HEK293 (cell line): ENCODE data around the gene TRMT6.

Experiments
- CTCF ChIA-PET: fragments of 350-600 bp; formaldehyde crosslinking; extraction: SDS; loops from one replicate; lab custom pipeline; 2021; ENCODE audit warnings: antibody characterized with exemption; lab: Yijun Ruan, JAX
- POLR2A ChIA-PET: fragments of 300-600 bp; formaldehyde crosslinking; extraction: SDS; loops from one replicate; lab custom pipeline; 2020; ENCODE audit warnings: antibody characterized with exemption, inconsistent platforms; lab: Yijun Ruan, JAX
- H3K27ac ChIP-seq: fragments of 200-500 bp; sonication (Bioruptor generic); 2 replicates; pipeline ENCODE4 v1.5.1; 2014; ENCODE audit warnings: low read depth, low read length, control low read depth, inconsistent platforms; ENCODE audit errors: extremely low read depth
- H3K36me3 ChIP-seq, 2 experiments: fragments of 200-500 bp in 1 of 2; sonication (Bioruptor generic) in 1 of 2; 1 replicate in 1 of 2; 2 replicates in 1 of 2; pipeline ENCODE4 v1.5.1; 2014 to 2017; ENCODE audit warnings: inconsistent platforms in 2 of 2, low read length in 2 of 2; ENCODE audit not compliant: control insufficient read depth in 2 of 2, insufficient read depth in 1 of 2
- H3K4me1 ChIP-seq: fragments of 200-500 bp; sonication (Bioruptor generic); 2 replicates; pipeline ENCODE4 v1.5.1; 2014; ENCODE audit warnings: mild to moderate bottlenecking, low read length, inconsistent platforms; ENCODE audit not compliant: control insufficient read depth, insufficient read depth
- H3K4me3 ChIP-seq: 2 replicates; pipeline ENCODE4 v1.5.1; 2011; ENCODE audit warnings: low read depth, mild to moderate bottlenecking, control low read depth, low read length, moderate library complexity
- H3K9me3 ChIP-seq: fragments of 200-500 bp; sonication (Bioruptor generic); 2 replicates; pipeline ENCODE4 v1.5.1; 2014; ENCODE audit warnings: low read depth, low read length, inconsistent platforms; ENCODE audit not compliant: control insufficient read depth, insufficient read depth
- BCL11A ChIP-seq: fragments of 450-650 bp; formaldehyde crosslinking; IDR thresholded peaks from 2 replicates; pipeline ENCODE4 v1.5.1; 2016; ENCODE audit warnings: low read depth, missing biosample characterization, missing genetic modification characterization
- GFI1B ChIP-seq: fragments of 450-650 bp; formaldehyde crosslinking; IDR thresholded peaks from 2 replicates; pipeline ENCODE4 v1.5.1; 2016; ENCODE audit warnings: missing biosample characterization, missing genetic modification characterization
- HIC1 ChIP-seq: fragments of 450-650 bp; formaldehyde crosslinking; IDR thresholded peaks from 2 replicates; pipeline ENCODE4 v1.5.1; 2016; ENCODE audit warnings: missing biosample characterization, missing genetic modification characterization
- KLF17 ChIP-seq: fragments of 450-650 bp; formaldehyde crosslinking; IDR thresholded peaks from 2 replicates; pipeline ENCODE4 v1.5.1; 2016; ENCODE audit warnings: missing biosample characterization, missing genetic modification characterization
- MYNN ChIP-seq: fragments of 450-650 bp; formaldehyde crosslinking; IDR thresholded peaks from 2 replicates; pipeline ENCODE4 v1.5.1; 2016; ENCODE audit warnings: missing biosample characterization, missing genetic modification characterization, borderline replicate concordance
- MZF1 ChIP-seq: fragments of 450-650 bp; formaldehyde crosslinking; IDR thresholded peaks from 2 replicates; pipeline ENCODE4 v1.5.1; 2017; ENCODE audit warnings: missing biosample characterization, missing genetic modification characterization, borderline replicate concordance
- SP3 ChIP-seq: fragments of 450-650 bp; formaldehyde crosslinking; IDR thresholded peaks from 2 replicates; pipeline ENCODE4 v1.5.1; 2016; ENCODE audit warnings: missing biosample characterization, missing genetic modification characterization
- ZFP3 ChIP-seq: fragments of 450-650 bp; formaldehyde crosslinking; IDR thresholded peaks from 2 replicates; pipeline ENCODE4 v1.5.1; 2016; ENCODE audit warnings: low read depth, missing biosample characterization, missing genetic modification characterization
- ZFP37 ChIP-seq: fragments of 450-650 bp; formaldehyde crosslinking; IDR thresholded peaks from 2 replicates; pipeline ENCODE4 v1.5.1; 2016; ENCODE audit warnings: missing biosample characterization, missing genetic modification characterization
- ZFP69B ChIP-seq: fragments of 450-650 bp; formaldehyde crosslinking; IDR thresholded peaks from 2 replicates; pipeline ENCODE4 v1.5.1; 2016; ENCODE audit warnings: missing biosample characterization, missing genetic modification characterization
- ZNF112 ChIP-seq: fragments of 450-650 bp; formaldehyde crosslinking; IDR thresholded peaks from 2 replicates; pipeline ENCODE4 v1.5.0; 2017; ENCODE audit warnings: missing biosample characterization, missing genetic modification characterization
- ZNF148 ChIP-seq: fragments of 450-650 bp; formaldehyde crosslinking; IDR thresholded peaks from 2 replicates; pipeline ENCODE4 v1.5.0; 2017; ENCODE audit warnings: missing biosample characterization, missing genetic modification characterization, borderline replicate concordance
- ZNF174 ChIP-seq: fragments of 450-650 bp; formaldehyde crosslinking; IDR thresholded peaks from 2 replicates; pipeline ENCODE4 v1.5.0; 2017; ENCODE audit warnings: missing biosample characterization, mild to moderate bottlenecking, missing genetic modification characterization
- ZNF211 ChIP-seq: fragments of 450-650 bp; formaldehyde crosslinking; IDR thresholded peaks from 2 replicates; pipeline ENCODE4 v1.5.1; 2016; ENCODE audit warnings: low read depth, missing biosample characterization, missing genetic modification characterization
- ZNF292 ChIP-seq: fragments of 450-650 bp; formaldehyde crosslinking; IDR thresholded peaks from 2 replicates; pipeline ENCODE4 v1.5.1; 2016; ENCODE audit warnings: low read depth, missing biosample characterization, missing genetic modification characterization, borderline replicate concordance
- ZNF404 ChIP-seq: fragments of 450-650 bp; formaldehyde crosslinking; IDR thresholded peaks from 2 replicates; pipeline ENCODE4 v1.5.1; 2017; ENCODE audit warnings: missing biosample characterization, missing genetic modification characterization
- ZNF423 ChIP-seq: fragments of 450-650 bp; formaldehyde crosslinking; IDR thresholded peaks from 2 replicates; pipeline ENCODE4 v1.5.1; 2016; ENCODE audit warnings: missing biosample characterization, missing genetic modification characterization
- ZNF521 ChIP-seq: fragments of 450-650 bp; formaldehyde crosslinking; IDR thresholded peaks from 2 replicates; pipeline ENCODE4 v1.5.1; 2017; ENCODE audit warnings: missing biosample characterization, mild to moderate bottlenecking, missing genetic modification characterization
- ZNF544 ChIP-seq: fragments of 450-650 bp; formaldehyde crosslinking; IDR thresholded peaks from 2 replicates; pipeline ENCODE4 v1.5.0; 2017; ENCODE audit warnings: missing biosample characterization, missing genetic modification characterization
- ZNF639 ChIP-seq: fragments of 450-650 bp; formaldehyde crosslinking; IDR thresholded peaks from 2 replicates; pipeline ENCODE4 v1.5.1; 2016; ENCODE audit warnings: missing biosample characterization, missing genetic modification characterization
- ZNF660 ChIP-seq: fragments of 450-650 bp; IDR thresholded peaks from 2 replicates; pipeline ENCODE4 v1.5.1; 2018; ENCODE audit warnings: missing biosample characterization, mild to moderate bottlenecking, missing genetic modification characterization
- ZNF776 ChIP-seq: fragments of 450-650 bp; formaldehyde crosslinking; IDR thresholded peaks from 2 replicates; pipeline ENCODE4 v1.5.0; 2017; ENCODE audit warnings: missing biosample characterization, missing genetic modification characterization, borderline replicate concordance

TRMT6 gene

GRCh38 chr20:5932796-5933195 lies 17.5 kb downstream of the TRMT6 start:
- no peaks in the 10 kb centered on the region for H3K9me3 ChIP-seq
- CTCF ChIA-PET = interaction anchor here (0.9 to 4.4 kb wide), 2 partner anchors 145 to 404 kb away, joined by 3 to 15 read pairs; no protein-coding TSS in a partner anchor
- TF ChIP-seq ZNF639 (tag by site-specific recombination) (no peak), ZNF544 (tag by site-specific recombination) (no peak), ZNF112 (no peak), GFI1B (no peak), ZNF211 (tag by site-specific recombination) (no peak), ZNF776 (tag by site-specific recombination) (no peak), ZFP3 (no peak), ZNF292 (no peak)
- H3K36me3 ChIP-seq = peaks cover 0 to 1% of the 10 kb centered on the region in 2 experiments; a peak in 1 of 3 replicates
- H3K27ac ChIP-seq = no peak overlapping the region
- no peak overlapping the region for H3K4me3 ChIP-seq
- POLR2A ChIA-PET = no interaction called here
- no peaks in the 10 kb centered on the region for H3K4me1 ChIP-seq

- POLR2A ChIA-PET = no interaction called here
- TF ChIP-seq MZF1 (no peak), ZNF174 (tag by site-specific recombination) (no peak), MYNN (no peak), SP3 (tag by site-specific recombination) (no peak), BCL11A (tag by site-specific recombination) (no peak), ZNF521 (tag by site-specific recombination) (no peak), KLF17 (tag by site-specific recombination) (no peak), HIC1 (no peak)
These were observed 18.9 kb downstream of the TRMT6 start for GRCh38 chr20:5931411-5931810.

GRCh38 chr20:5928836-5929715 lies 21.3 kb downstream of the TRMT6 start:
- Histone ChIP-seq H3K36me3 (no peaks in the 10 kb centered on the region), H3K4me1 (no peaks in the 10 kb centered on the region), H3K9me3 (no peaks in the 10 kb centered on the region), H3K27ac (no peak overlapping the region), H3K4me3 (no peak overlapping the region)
- TF ChIP-seq ZNF660 (tag by site-specific recombination) (no peak), ZFP37 (no peak), ZNF404 (tag by site-specific recombination) (no peak), ZNF148 (no peak), ZFP69B (tag by site-specific recombination) (no peak), ZNF423 (tag by site-specific recombination) (no peak)
- ChIA-PET CTCF (no interaction called here), POLR2A (interaction anchor here (0.5 kb wide), 1 partner anchor 887 kb away, joined by 3 read pairs; no protein-coding TSS in a partner anchor)

More at GRCh38 chr20:5931411-5931810, 18.9 kb downstream of the TRMT6 start:
- Histone ChIP-seq H3K36me3 (no peaks in the 10 kb centered on the region), H3K9me3 (no peaks in the 10 kb centered on the region), H3K4me3 (no peak overlapping the region), H3K27ac (no peak overlapping the region), H3K4me1 (no peaks in the 10 kb centered on the region)
- CTCF ChIA-PET = interaction anchor here (0.7 to 4.4 kb wide), 2 partner anchors 402 to 1572 kb away, joined by 3 to 15 read pairs; no protein-coding TSS in a partner anchor
